ENCODE measurements around the gene LMF1. TPM values are rescaled to one million over a fixed set of nuclear protein-coding genes. Genes with fewer than 3 reads are reported as not detected.
A peak's percentile ranks its signal among the peaks of the same experiment; 100 is the strongest.
"Not testable (repeated sequence)": the region's sequence is repeated elsewhere in the genome, so short reads cannot be mapped to it uniquely, and the experiment has no call there.

Gene LMF1
- total and polyA plus RNA-seq, 8 donors: 7.6 to 121 (median 15.8) TPM

DNA sequence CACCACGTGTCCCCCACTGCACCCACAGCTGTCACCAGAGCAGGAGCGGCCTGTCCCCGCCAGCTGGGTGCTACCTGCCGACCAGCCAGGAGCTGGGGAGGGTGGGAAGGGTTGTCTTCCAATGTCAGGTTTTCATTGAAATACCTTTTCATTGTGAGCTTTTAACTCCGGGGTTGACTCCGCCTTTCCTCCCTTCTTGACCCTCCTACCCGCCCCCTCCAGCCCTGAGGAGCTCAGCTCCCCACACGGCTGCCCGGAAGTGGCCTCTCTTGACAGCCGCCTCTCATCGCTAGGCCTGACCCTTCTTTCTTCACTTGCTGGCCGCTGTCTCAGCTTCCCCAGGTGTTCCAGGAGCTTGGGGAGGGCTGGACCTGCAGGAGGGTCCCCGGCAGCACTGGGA lies 149.0 kb downstream of the LMF1 start:
- intact Hi-C loops (cut with DNase I; ENCODE audit: low total_unique reads): no loop called here
- Histone ChIP-seq H3K4me1 (peaks cover 0 to 18% (median 4%) of the 10 kb centered on the region in 4 donors), H3K4me3 (no peak overlapping the region), H3K27ac (no peak overlapping the region), H3K9me3 (no peaks in the 10 kb centered on the region), H3K27me3 (peaks cover 7 to 86% (median 35%) of the 10 kb centered on the region in 3 donors), H3K36me3 (no peaks in the 10 kb centered on the region)
- no peak for DNase-seq
- 49 to 62% (median 56%) methylated on average over 11 to 13 of the region's 13 CpGs for WGBS, 5 donors
- TF ChIP-seq EP300 (IDR thresholded peaks at IDR 0.05) (no peak), POLR2A (IDR thresholded peaks at IDR 0.05) (no peak), POLR2AphosphoS5 (IDR thresholded peaks at IDR 0.05) (no peak)
- TF ChIP-seq, protein P1, sequence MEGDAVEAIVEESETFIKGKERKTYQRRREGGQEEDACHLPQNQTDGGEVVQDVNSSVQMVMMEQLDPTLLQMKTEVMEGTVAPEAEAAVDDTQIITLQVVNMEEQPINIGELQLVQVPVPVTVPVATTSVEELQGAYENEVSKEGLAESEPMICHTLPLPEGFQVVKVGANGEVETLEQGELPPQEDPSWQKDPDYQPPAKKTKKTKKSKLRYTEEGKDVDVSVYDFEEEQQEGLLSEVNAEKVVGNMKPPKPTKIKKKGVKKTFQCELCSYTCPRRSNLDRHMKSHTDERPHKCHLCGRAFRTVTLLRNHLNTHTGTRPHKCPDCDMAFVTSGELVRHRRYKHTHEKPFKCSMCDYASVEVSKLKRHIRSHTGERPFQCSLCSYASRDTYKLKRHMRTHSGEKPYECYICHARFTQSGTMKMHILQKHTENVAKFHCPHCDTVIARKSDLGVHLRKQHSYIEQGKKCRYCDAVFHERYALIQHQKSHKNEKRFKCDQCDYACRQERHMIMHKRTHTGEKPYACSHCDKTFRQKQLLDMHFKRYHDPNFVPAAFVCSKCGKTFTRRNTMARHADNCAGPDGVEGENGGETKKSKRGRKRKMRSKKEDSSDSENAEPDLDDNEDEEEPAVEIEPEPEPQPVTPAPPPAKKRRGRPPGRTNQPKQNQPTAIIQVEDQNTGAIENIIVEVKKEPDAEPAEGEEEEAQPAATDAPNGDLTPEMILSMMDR (IDR thresholded peaks at IDR 0.05): no peak

DNA sequence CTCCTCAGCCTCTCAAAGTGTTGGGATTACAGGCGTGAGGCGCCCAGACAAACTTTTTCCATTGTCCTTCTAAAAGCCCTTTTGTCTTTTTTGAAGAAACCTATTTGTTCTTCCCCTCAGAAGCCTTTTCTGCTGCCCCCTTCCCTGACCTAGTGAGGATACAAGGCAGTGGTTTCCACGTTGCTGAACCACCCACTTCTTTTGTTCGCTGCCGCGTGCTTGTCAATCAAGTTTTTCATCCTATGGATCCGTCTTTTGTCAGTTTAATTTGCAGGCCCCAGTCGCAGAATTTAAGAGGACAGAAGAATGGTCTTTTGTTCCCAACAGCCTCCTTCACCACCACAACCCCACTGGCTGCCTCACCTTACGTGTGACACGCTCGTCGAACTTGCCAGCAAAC lies 150.0 kb downstream of the LMF1 start:
- no peaks in the 10 kb centered on the region for H3K9me3 ChIP-seq
- H3K27me3 ChIP-seq: peaks cover 7 to 96% (median 41%) of the 10 kb centered on the region in 3 donors
- peaks cover 0 to 18% (median 4%) of the 10 kb centered on the region in 4 donors for H3K4me1 ChIP-seq
- intact Hi-C loops (cut with DNase I; ENCODE audit: low total_unique reads): no loop called here
- 56 to 79% (median 74%) methylated on average over 12 of the region's 12 CpGs for WGBS, 5 donors
- H3K27ac ChIP-seq: no peak overlapping the region
- DNase-seq: no peak
- H3K36me3 ChIP-seq: no peaks in the 10 kb centered on the region
- H3K4me3 ChIP-seq: no peak overlapping the region
- TF ChIP-seq POLR2AphosphoS5 (IDR thresholded peaks at IDR 0.05): no peak
- TF ChIP-seq EP300 (IDR thresholded peaks at IDR 0.05): no peak
- TF ChIP-seq, protein P1 (IDR thresholded peaks at IDR 0.05): no peak
- no peak for TF ChIP-seq POLR2A (IDR thresholded peaks at IDR 0.05)

DNA sequence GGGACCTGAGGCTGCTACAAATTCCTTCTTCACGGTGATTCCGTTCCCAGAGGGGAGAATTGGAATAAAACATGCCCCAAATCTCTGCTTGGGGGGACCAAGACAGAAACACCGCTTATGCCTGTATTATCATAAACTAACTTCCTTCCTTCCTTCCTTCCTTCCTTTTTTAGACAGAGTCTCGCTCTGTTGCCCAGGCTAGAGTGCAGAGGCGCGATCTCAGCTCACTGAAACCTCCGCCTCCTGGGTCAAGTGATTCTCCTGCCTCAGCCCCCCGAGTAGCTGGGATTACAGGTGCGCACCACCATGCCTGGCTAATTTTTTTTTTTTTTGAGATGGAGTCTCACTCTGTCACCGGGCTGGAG lies 150.8 kb downstream of the LMF1 start:
- H3K9me3 ChIP-seq; DNase-seq; H3K4me3 ChIP-seq; H3K27ac ChIP-seq; intact Hi-C loops (cut with DNase I; ENCODE audit: low total_unique reads); H3K36me3 ChIP-seq: not testable (repeated sequence)
- Histone ChIP-seq H3K4me1 (peaks cover 0 to 12% (median 2%) of the 10 kb centered on the region in 4 donors), H3K27me3 (peaks cover 10 to 97% (median 45%) of the 10 kb centered on the region in 3 donors)
- WGBS, 5 donors: 54 to 76% (median 68%) methylated on average over 10 of the region's 10 CpGs

DNA sequence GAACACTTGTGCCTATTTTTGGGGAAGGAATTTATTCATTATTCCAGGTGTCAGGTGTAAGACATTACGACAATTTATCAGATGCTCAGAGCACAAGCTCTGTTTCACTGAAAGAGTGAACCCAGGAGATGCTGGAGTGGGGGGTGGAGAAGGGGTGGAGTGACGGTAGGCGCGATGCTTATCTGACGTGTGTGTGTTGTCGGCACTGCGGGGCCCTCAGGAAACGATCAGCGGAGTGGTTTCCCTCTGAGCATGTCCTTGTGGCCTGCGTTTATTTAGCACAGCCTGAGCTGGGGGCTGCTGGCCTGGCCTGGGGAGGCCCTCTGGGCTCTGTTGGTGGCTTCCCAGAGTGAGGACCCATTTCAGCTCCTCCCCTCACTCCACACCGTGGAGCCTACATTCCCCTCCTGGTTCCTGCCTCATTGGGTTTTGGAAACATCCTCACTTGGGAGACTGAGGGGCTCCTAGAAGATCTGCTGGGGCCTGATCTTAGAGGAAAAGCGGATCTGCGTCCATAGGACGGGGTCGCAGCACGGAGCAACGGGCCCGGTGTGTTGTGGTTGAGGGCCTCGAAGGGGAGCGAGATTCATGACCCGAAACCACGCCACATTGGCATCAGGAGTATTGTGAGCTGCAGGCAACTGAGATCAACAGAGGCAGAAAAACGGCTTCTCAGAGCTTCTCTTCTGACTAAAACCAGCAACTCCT lies 151.3 kb downstream of the LMF1 start:
- TF ChIP-seq, protein P1 (IDR thresholded peaks at IDR 0.05): no peak
- TF ChIP-seq POLR2A (IDR thresholded peaks at IDR 0.05) (no peak), EP300 (IDR thresholded peaks at IDR 0.05) (no peak), POLR2AphosphoS5 (IDR thresholded peaks at IDR 0.05) (no peak)
- peaks cover 0 to 9% (median 0%) of the 10 kb centered on the region in 4 donors for H3K4me1 ChIP-seq
- no peaks in the 10 kb centered on the region for H3K9me3 ChIP-seq
- peaks cover 10 to 97% (median 48%) of the 10 kb centered on the region in 3 donors for H3K27me3 ChIP-seq
- intact Hi-C loops (cut with DNase I; ENCODE audit: low total_unique reads): no loop called here
- DNase-seq: peak in 1 of 2 donors; percentile 53
- WGBS, 5 donors: 50 to 63% (median 56%) methylated on average over 23 of the region's 23 CpGs
- no peaks in the 10 kb centered on the region for H3K36me3 ChIP-seq
- H3K27ac ChIP-seq: no peak overlapping the region
- no peak overlapping the region for H3K4me3 ChIP-seq

DNA sequence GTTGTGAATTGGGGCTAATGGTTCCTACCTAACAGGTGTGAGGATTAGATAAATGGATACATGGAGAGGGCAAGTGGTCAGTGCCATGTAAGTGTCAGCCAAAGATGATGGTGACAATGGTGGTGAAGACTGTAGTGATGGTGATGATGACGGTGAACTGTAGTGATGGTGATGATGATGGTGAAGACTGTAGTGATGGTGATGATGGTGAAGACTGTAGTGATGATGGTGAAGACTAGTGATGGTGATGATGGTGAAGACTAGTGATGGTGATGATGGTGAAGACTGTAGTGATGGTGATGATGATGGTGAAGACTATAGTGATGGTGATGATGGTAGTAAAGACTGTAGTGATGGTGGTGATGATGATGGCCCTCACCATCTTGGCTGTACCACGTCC lies 152.2 kb downstream of the LMF1 start:
- Histone ChIP-seq H3K27me3 (peaks cover 10 to 97% (median 55%) of the 10 kb centered on the region in 3 donors), H3K4me1 (peaks cover 0 to 13% (median 2%) of the 10 kb centered on the region in 4 donors), H3K9me3 (no peaks in the 10 kb centered on the region), H3K27ac (no peak overlapping the region), H3K4me3 (no peak overlapping the region), H3K36me3 (no peaks in the 10 kb centered on the region)
- no peak for DNase-seq
- intact Hi-C loops (cut with DNase I; ENCODE audit: low total_unique reads): no loop called here
- TF ChIP-seq, protein P1 (IDR thresholded peaks at IDR 0.05): no peak
- TF ChIP-seq EP300 (IDR thresholded peaks at IDR 0.05) (no peak), POLR2AphosphoS5 (IDR thresholded peaks at IDR 0.05) (no peak), POLR2A (IDR thresholded peaks at IDR 0.05) (no peak)
- 68 to 73% (median 70%) methylated on average over 2 of the region's 2 CpGs for WGBS, 5 donors
